Measurements from ENCODE around the gene ZNG1C.
"Not testable (repeated sequence)": the region's sequence is repeated elsewhere in the genome, so short reads cannot be mapped to it uniquely, and the experiment has no call there.

The ZNG1C gene

DNA sequence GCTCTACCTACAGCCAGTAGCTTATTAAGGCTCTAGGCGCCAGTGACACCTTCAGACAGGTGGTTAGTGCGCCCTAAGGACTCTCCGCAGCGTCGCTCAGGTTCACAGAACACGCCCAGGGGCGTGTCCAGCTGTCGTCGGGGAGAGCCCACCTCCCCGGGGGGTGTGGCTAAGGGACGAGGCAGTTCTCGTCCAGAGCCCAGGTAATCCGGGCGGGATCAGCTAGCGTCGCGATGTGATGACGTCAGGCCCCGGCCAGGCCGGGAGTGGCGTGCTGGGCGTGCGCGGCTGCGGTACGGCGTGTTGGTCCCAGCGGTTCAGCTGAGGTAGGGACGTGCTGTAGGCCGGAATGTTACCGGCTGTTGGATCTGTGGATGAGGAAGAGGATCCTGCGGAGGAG is at the start of gene ZNG1C:
Gene ZNG1C, plus strand, starts transcription at position 301 of the 400 bp plus-strand sequence. Its CDS starts 49 bp downstream, at position 350.
- not testable (repeated sequence) for H3K27ac ChIP-seq

DNA sequence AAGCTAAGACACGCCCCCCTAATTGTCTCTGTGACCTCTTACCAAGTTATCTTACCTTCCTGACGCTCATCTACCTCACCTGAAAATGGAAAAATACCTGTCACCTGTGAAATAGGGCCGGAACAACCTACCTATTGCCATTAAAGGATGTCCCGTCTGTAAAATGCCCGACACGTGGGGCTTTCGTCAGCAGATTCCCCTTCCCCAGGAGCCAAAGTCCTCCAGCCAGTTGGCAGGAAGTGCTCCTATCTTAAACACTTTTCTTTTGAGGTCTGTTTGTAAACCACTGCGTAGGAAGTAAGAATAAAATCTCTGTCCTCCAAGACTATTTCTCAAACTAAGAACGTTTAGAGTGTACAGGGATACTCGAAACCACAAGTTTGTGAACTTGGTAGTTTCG is 654 bp downstream of the ZNG1C start:
- H3K27ac ChIP-seq = not testable (repeated sequence)

DNA sequence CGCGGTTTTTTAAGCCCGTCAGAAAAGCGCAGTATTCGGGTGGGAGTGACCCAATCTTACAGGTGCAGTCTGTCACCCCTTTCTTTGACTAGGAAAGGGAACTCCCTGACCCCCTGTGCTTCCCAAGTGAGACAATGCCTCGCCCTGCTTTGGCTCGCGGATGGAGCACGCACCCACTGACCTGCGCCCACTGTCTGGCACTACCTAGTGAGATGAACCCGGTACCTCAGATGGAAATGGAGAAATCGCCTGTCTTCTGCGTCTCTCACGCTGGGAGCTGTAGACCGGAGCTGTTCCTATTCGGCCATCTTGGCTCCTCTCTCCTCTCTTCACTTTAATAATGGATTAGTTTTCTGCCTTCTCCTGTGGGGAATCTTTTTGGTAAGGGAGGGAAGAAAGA is 39.3 kb downstream of the ZNG1C start:
- not testable (repeated sequence) for H3K27ac ChIP-seq

DNA sequence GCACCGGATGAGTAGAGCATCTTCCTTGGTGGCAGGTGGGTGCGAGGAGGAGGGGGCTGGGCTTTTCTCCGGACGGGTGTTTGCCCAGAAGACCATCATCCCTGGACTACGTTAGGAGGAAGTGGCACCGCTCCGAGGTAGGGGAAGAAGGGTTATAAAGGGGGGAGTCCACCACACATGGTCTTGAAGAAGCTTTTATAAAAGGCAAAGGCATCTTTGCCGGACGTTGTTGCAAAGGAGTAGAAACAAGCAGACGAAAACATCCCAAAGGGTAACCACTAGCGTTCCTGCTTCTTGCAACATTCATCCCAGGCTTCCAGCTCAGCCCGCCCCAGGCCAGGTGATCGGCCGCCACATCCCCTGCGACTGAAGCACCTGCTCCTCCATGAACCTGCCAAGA is 60.8 kb downstream of the ZNG1C start, which contains the start of gene FOXD4L3:
Gene FOXD4L3, plus strand, starts transcription at position 301 of the 400 bp plus-strand sequence. Its CDS starts 85 bp downstream, at position 386.
- H3K27ac ChIP-seq = not testable (repeated sequence)

DNA sequence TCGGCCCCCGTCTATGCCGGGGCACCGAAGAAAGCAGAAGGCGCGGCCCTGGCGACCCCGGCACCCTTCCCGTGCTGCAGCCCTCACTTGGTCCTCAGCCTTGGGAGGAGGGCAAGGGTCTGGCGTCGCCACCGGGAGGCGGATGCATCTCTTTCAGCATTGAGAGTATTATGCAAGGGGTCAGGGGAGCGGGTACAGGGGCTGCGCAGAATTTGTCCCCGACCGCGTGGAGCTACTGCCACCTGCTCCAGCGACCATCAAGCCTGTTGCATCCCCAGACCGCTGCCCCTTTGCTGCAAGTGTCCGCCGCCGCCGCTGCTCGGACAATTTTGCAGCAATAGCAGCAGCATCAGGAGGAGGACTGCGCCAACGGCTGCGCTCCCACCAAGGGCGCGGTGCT is 62.0 kb downstream of the ZNG1C start:
- H3K27ac ChIP-seq = not testable (repeated sequence)

DNA sequence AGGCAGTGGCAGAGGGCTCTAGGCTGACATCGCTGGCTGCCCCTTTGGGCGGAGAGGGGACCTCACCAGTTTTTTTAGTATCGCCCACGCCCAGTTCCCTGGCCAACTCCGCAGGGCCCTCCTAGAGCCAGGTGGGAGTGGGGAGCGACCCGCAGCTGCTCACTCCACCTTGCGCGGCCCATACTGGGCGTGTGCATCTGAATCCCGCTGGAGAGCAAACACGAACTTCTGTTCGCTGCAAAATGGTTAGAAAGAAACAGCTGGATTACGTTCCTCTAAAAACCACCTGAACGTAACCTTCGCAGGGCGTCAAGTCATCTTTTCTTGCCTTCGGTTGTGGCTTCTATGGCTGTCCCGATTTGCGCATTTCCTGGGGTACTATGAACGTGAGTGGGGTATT is 62.4 kb downstream of the ZNG1C start:
- H3K27ac ChIP-seq = not testable (repeated sequence)

DNA sequence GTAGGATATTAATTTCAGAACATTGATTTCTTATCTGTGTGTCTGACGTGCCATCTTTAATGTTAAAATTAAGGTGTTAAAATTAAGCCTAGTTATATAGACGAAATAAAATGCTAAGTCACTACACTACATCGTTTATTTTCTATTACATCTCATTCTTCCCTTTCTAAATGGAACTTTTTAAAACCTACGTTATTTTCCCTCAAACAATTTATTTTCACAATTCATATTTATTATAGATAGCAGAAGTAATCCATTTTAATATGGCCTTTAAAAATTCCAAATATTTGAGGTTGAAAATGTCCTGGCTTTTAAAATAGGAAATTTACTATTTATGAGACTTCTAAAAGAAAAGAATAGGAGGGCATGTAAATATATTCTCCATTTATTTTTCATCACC is 63.0 kb downstream of the ZNG1C start:
- H3K27ac ChIP-seq = not testable (repeated sequence)

DNA sequence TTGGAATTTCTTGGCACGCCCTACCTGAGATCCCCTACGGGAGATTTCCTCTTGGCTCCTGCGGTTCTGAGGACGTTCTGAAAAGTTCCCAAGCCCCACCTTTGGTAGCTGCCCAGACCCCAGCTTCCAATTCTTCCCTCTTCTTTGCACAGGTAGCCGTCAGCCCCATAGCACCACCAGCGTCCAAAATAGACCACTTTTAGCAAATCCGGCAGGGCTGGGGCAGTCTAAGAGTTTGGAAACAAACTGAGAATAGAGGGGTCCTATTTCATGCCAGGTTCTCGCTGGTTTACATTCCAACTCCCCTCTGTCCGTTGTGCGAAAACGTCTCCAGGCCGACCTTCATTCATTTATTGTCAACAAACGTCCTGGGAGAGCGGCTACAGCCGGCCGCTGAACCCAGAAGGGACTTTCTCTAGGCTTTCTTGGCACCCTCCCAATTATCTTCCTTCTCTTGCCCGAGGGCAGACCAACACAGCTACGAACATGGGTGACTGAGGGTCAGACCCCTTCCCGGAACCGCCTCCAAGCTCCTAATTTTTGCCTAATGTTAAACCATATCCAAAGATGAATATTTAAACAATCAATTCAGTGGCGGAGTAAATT is 64.0 kb downstream of the ZNG1C start:
- not testable (repeated sequence) for H3K27ac ChIP-seq

DNA sequence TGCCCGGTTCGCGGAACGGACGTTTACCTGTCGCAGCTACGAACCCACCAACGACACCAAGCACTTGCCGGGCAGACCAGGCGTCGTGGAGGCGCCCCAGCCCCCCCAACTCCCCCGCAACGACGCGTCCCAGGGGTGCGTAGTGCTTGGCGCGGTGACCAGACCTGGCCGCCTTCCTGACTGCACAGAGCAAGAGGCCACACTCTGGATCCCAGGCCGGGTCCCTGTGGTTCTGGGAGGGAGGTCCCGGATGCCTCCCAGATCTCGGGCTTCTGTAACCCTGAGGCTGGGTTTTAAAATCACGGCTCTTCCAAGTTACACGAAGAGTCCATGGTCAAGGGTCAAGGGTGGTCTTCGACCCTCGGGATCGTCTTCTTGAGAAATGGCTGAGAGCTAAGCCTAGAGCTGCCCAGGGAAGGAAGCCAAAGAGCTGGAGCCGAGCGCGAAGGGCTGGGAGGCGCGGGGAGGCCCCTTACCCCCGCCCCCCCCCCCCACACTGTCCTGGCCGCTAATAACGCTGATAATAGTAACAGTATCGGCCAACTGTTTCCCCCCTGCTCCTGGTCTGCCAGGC is 64.7 kb downstream of the ZNG1C start:
- not testable (repeated sequence) for H3K27ac ChIP-seq

DNA sequence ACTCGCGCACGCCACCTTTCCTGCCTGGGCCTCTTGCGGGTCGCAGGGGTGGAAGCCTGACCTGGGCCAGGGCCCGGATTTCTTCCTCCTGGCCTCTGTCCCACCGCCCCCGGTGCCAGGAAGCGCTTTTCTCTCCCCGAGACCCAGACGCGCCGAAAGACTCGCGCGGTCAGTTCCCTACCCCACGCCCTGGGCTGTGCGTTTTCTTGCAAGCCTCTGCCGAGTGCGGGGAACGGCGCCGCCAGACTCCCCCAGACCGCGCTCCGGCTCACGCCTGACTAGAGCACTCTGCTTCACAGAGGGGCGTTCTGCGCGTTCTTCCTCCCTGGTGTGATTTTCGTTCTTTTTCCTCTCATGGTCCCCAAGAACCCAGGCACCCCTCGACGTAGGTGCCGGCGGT is 65.3 kb downstream of the ZNG1C start:
- H3K27ac ChIP-seq = not testable (repeated sequence)

DNA sequence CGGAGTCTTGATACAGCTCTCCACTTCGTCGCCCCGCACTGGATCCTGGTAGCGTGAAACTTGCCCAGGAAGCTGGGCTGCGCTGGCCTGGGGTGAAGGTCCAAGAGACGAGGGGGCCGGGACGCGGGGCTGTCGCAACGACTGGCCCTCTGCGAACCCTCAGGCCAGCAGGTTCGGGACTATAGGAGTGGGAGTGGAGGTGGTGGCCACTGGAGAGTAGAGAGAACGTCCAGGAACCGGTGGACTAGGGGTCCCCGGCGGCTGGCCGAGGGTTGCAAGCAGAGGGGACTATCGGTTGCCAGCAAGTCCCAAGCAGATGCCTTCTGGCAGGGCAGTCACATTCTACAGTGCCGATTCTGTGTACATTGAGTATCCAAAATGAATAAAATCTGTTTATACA is 65.9 kb downstream of the ZNG1C start:
- H3K27ac ChIP-seq = not testable (repeated sequence)

DNA sequence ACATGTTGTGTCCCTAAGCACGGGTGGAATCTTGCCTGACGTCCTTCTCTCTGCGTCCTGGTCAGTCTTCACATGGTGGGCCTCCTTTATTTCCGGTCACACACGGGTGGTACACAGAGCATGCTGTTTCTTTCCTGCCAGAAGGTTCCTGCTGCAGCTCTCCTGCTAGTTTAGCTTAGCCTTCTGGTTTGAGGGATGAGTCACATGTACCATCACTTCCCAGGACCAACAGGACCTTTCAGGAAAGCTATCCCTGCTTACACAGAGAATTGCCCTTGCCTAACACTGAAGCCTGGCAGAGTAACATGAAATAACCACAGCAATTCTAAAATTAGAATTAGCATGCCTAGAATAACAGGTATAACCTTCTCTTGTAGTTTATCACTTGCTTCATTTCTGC is 69.4 kb downstream of the ZNG1C start:
- H3K27ac ChIP-seq = not testable (repeated sequence)

DNA sequence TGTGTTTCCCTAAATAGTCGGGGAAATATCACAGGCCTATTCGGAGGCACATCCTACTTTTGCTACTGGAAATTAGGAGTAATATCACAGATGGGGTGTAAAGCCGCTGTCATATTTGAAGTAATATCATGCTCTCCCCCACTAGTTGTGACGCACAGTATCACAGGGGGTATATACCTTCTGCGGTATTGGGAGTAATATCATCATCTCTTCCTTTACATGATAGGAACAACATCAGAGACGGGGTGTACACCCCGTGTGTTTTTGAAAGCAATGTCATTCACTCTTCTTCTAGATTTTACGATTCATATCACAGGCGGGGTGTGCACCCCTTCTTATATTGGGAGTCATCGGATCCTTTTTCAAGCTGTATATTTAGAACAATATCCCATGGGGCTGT is 76.4 kb downstream of the ZNG1C start:
- not testable (repeated sequence) for H3K27ac ChIP-seq

DNA sequence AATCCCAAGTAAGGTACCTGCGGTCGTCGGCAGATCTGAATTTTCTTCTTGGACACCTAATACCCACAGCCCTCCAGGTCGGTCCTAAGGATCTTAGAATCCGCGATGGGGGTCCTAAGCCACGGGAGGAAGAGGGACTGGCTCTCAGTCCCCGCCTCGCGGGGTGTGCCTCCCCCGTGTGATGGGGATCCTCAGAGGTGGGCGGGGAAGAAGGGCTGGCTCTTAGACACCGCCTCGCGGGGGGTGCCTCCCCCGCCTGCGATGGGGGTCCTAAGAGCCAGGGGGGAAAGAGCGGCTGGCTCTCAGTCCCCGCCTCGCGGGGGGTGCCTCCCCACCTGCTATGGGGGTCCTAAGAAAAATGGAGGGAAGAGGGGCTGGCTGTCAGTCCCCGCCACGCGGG is 82.0 kb downstream of the ZNG1C start:
- H3K27ac ChIP-seq = not testable (repeated sequence)

DNA sequence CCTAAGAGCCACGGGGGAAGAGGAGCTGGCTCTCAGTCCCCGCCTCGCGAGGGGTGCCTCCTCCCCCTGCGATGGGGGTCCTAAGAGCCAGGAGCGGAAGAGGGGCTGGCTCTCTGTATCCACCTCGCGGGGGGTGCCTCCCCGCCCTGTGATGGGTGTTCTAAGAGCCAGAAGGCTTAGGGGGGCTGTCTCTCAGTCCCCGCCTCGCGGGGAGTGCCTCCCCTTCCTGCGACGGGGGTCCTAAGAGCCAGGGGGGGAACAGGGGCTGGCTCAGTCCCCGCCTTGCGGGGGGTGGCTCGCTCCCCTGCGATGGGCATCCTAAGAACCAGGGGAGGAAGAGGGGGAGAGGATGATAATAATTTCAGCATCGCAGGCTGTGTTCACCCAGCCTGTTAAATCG is 82.7 kb downstream of the ZNG1C start:
- not testable (repeated sequence) for H3K27ac ChIP-seq

DNA sequence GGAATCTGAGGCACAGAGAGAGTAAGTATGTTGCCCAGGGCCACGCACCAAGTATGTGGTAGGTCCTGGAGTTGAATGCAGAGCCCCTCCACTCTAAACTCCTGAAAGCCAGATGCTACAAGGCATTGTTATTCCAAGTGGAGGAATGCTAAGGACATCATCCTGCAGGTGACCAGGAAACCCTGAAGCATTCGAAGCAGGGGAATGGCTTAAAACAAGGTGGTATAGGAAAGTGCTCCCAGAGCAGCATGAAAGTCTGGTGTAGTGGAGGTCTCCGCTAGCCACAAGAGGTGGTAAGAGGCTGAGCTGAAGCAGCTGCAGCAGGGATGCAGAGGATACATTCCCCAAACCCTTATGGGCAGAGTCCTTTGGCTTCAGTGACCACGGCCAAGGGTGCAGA is 87.3 kb downstream of the ZNG1C start:
- not testable (repeated sequence) for H3K27ac ChIP-seq

DNA sequence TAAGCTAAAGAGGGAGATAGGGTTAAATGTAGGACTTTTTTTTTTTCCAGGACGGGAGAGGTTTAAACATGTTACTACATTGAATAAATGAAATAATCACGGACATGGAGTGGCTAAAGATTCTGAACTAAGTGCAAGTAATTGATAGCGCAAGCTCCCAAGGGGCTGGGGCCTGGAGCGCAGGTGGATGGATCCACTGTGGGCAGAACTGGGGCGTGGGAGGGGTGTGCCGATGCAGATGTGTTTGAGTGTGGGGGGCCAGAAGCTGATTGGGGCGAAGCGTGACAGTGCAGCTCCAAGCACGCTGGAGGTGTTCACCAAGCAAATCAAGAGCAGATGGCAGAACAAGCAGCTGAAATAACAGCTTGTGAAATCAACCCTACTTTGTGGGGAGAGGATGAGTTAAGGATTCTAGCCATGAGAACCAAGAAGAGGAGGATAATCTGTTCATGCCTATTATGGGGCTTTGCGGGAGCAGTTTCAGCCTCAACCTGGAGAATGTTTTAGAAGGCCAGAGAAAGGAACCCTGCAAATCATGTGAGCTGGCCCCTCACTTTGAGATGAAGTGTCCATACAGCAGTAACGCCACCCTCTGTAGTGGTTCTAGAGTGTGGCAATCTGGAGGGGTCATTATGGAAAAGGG is 88.9 kb downstream of the ZNG1C start:
- not testable (repeated sequence) for H3K27ac ChIP-seq

DNA sequence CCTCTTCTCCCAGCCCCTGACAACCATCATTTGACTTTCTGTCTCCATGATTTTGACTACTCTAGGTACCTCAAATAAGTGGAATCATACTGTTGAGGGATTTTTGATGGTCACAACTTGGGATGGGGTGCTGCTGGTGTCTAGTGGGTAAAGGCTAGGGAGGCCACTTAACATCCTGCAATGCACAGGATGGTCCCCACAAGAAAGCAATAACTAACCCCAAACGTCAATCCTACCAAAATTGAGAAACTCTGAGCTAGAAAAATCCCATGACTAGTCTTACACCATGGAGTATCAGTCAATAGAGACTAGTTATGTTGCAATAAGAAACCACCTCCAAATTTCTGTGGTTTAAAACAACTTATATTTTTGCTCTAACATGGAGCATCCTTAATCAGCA is 90.3 kb downstream of the ZNG1C start:
- not testable (repeated sequence) for H3K27ac ChIP-seq

DNA sequence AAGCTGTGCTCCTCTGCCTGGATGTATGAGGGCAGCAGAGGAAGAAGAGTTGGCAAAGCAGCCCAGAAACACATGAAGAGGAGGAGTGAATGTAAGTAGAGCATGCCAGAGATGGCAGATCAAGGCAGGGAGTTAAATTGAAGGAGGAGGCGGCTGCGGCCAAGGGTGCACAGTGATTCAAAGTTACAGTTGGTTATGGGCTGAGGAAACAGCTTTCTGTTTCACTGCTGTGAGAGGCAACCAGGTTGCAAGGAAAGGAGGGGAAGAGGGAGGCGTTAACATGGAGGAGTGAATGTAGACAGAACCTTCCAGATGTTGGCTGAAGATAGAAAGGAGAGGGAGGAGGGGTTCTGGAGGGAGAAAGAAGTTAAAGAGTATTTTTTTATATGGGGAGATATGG is 94.2 kb downstream of the ZNG1C start:
- H3K27ac ChIP-seq = not testable (repeated sequence)

DNA sequence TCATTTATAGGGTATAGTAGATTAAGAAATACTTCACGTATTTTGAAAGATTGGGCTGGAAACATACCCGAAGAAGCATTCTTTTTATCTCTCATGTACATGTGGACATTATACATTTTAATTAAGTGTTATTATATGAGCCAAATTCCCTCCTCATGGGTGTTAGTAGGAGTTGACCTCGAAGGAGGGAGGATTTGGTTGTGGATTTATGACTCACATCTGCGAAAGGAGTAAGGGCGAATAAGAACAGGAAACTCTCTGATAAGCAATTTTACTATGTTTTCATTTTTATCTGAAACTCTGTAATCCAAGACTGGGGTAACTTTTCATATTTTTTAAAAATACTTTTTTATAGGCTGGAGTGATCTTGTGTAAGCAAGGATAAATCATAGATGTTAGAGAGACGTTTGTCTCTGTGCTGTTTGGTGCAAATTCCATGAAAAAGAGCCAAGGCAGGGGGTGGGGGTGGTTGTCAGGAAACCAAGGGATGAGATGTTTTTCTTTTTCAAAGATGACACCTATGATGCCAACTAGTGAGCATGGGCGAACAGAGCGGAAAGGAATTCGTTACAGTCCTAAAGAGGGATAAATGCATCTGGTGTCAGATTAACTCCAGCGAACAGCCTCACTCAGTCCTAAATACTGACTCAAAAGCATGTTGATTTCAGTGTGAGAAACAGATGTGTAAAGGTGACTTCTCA is 95.0 kb downstream of the ZNG1C start:
- H3K27ac ChIP-seq = not testable (repeated sequence)

DNA sequence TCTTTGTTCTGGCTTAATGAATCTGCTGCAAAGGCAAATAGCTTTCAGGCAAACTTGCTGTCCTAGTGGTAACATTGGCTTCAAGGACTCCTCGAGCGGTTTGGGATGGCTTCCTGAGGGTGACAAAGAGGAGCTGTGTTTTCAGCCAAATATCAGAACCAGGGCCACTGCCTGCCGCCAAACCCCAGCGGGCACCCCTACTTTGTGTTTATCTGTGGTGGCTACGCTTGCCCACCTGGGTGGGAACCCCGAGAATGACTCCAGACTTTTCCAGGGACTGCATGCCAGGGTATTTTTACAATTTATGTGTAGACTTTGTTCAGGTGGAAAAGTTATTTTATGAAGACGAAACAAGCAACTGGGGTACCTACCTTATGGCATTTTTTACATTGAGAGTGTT is 96.2 kb downstream of the ZNG1C start:
- H3K27ac ChIP-seq = not testable (repeated sequence)
